ENCODE data around the gene ARID1B.

ARID1B gene

GRCh38 chr6:157198425-157199279 lies 421.5 kb downstream of the ARID1B start:
- TF ChIP-seq, protein P1, sequence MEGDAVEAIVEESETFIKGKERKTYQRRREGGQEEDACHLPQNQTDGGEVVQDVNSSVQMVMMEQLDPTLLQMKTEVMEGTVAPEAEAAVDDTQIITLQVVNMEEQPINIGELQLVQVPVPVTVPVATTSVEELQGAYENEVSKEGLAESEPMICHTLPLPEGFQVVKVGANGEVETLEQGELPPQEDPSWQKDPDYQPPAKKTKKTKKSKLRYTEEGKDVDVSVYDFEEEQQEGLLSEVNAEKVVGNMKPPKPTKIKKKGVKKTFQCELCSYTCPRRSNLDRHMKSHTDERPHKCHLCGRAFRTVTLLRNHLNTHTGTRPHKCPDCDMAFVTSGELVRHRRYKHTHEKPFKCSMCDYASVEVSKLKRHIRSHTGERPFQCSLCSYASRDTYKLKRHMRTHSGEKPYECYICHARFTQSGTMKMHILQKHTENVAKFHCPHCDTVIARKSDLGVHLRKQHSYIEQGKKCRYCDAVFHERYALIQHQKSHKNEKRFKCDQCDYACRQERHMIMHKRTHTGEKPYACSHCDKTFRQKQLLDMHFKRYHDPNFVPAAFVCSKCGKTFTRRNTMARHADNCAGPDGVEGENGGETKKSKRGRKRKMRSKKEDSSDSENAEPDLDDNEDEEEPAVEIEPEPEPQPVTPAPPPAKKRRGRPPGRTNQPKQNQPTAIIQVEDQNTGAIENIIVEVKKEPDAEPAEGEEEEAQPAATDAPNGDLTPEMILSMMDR (IDR thresholded peaks at IDR 0.05; ENCODE audit: extremely low read depth, missing control alignments): no peak

DNA sequence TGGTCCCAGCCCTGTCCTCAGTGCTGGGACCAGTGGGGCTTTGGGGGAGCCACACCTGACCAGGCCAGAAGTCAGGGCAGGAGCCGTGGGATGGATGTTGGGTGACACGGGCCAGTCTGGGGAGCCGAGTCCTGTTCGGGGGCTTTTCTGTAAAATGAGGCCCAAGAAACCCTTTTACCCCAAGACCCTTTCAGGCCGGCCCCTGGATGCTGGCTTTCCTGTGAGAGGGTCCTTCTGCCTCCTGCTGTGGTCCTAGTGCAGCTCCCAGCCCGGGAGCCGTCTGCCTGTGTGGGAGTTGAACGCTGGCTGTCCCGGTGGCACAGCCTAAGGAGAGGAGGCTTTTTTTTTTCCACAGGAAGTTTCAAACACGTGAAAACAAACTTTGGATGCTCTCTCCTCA lies 422.9 kb downstream of the ARID1B start:
- TF ChIP-seq, protein P1 (IDR thresholded peaks at IDR 0.05; ENCODE audit: extremely low read depth, missing control alignments): no peak
- no peak for DNase-seq (ENCODE audit: low spot score)

More at GRCh38 chr6:157198425-157199279, 421.5 kb downstream of the ARID1B start:
- DNase-seq (ENCODE audit: low spot score): no peak

- no peak for DNase-seq (ENCODE audit: low spot score)
- TF ChIP-seq, protein P1 (IDR thresholded peaks at IDR 0.05; ENCODE audit: extremely low read depth, missing control alignments): no peak
Observed at GRCh38 chr6:157200611-157201010, 423.4 kb downstream of the ARID1B start.

DNA sequence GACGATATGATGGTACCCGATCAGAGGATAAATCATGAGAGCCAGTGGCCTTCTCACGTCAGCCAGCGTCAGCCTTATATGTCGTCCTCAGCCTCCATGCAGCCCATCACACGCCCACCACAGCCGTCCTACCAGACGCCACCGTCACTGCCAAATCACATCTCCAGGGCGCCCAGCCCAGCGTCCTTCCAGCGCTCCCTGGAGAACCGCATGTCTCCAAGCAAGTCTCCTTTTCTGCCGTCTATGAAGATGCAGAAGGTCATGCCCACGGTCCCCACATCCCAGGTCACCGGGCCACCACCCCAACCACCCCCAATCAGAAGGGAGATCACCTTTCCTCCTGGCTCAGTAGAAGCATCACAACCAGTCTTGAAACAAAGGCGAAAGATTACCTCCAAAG lies 423.9 kb downstream of the ARID1B start:
- no peak for DNase-seq (ENCODE audit: low spot score)
- TF ChIP-seq, protein P1 (IDR thresholded peaks at IDR 0.05; ENCODE audit: extremely low read depth, missing control alignments): no peak

DNA sequence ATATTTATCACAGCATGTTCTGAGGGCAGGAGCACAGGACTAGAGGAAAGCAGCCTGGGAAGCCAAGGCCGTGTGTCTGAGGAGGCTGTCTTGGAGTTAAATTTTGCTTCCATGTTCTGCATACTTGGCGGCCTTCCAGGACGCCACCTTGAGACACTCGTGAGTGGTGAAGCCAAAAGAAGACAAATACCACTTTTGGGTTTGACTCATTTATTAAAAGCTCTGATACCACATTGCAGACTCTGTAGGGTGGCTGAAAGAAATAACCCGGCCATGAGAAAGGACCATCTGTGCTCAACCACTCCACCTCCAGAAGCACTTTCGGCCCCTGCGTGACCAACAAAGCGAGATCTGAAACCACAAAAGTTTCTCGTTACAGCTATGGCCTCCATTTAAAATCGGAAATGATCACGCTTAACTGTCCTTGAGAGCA lies 426.1 kb downstream of the ARID1B start:
- DNase-seq (ENCODE audit: low spot score): peak; percentile 79
- TF ChIP-seq, protein P1 (IDR thresholded peaks at IDR 0.05; ENCODE audit: extremely low read depth, missing control alignments): no peak

- DNase-seq (ENCODE audit: low spot score): no peak
- TF ChIP-seq, protein P1 (IDR thresholded peaks at IDR 0.05; ENCODE audit: extremely low read depth, missing control alignments): no peak
Observed at GRCh38 chr6:157203764-157204163, 426.6 kb downstream of the ARID1B start.

DNA sequence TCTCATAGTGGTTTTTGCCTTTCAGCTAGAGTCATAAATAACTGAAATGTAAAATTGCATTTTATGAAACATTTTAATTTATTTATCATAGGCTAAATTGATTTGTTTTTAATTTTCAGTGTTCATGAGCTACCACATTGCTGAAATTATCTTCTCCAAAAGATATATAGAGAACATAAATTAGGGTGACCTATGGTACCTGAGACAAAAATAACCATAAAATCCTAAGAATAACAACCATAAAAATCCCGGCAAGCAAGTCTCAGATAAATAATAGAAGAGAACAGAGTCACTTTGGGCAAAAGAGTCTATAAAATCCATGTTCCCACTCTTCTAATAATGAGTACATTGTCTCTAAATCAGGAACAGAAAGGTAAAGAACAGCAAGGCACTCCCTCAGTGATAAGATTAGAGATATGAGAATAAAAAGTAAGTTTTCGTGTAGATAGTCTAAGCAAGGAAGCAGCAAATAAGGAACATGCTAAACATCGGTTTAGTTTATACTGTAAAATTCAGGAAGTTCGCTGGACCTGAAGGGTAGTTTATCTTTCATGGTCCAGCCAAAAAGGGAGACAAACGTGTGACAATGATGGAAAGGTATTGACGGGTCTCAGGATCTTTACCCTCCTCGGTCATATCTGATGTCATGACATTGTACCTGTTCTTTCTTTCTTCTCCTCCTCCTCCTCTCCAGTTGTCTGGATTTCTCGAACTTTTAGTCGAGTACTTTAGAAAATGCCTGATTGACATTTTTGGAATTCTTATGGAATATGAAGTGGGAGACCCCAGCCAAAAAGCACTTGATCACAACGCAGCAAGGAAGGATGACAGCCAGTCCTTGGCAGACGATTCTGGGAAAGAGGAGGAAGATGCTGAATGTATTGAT lies 428.5 kb downstream of the ARID1B start:
- TF ChIP-seq, protein P1 (IDR thresholded peaks at IDR 0.05; ENCODE audit: extremely low read depth, missing control alignments): no peak
- DNase-seq (ENCODE audit: low spot score): no peak
